ENCODE measurements around the gene REEP3. TPM values are rescaled to one million over a fixed set of nuclear protein-coding genes. Genes with fewer than 3 reads are reported as not detected.

The REEP3 gene
- polyA plus RNA-seq, 1 donor from 2014 or later, result 6.9 TPM

GRCh38 chr10:63534723-63535122 lies 13.5 kb downstream of the REEP3 start:
- no peaks in the 10 kb centered on the region for H3K9me3 ChIP-seq (ENCODE audit: low read length)

DNA sequence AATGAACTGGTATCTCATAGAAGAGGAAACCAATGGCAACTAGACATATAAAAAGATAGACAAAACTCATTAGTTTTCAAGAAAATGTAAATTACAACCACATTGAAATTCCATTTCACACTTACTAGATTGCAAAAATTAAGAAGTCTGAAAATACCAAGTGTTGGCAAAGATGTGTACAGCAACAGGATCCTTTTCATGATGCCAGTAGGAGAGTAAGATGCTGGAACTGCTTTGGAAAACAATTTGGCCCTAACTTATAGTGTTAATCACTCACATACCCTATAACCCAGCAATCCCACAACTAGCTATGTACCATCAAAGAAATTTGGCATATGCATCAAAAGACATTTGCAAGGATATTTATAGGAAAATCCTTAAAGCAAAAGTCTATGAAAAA lies 15.5 kb downstream of the REEP3 start:
- H3K79me2 ChIP-seq (replicated peaks; ENCODE audit: insufficient read depth, low read length), result peaks cover 43% of the 10 kb centered on the region
- no peaks in the 10 kb centered on the region for H4K20me1 ChIP-seq (ENCODE audit: insufficient read depth)
- no peak overlapping the region for H3K4me2 ChIP-seq (ENCODE audit: low read length)
- no peak for TF ChIP-seq TAF1 (IDR thresholded peaks at IDR 0.05; ENCODE audit: low read depth)
- TF ChIP-seq MXI1 (conservative IDR thresholded peaks at IDR 0.05; ENCODE audit: poor library complexity, severe bottlenecking), result no peak
- TF ChIP-seq RAD21 (conservative IDR thresholded peaks at IDR 0.05), result no peak
- TF ChIP-seq SMC3 (conservative IDR thresholded peaks at IDR 0.05; ENCODE audit: poor library complexity), result no peak
- TF ChIP-seq EP300 (conservative IDR thresholded peaks at IDR 0.05; ENCODE audit: poor library complexity, severe bottlenecking), result no peak
- TF ChIP-seq, protein P1, sequence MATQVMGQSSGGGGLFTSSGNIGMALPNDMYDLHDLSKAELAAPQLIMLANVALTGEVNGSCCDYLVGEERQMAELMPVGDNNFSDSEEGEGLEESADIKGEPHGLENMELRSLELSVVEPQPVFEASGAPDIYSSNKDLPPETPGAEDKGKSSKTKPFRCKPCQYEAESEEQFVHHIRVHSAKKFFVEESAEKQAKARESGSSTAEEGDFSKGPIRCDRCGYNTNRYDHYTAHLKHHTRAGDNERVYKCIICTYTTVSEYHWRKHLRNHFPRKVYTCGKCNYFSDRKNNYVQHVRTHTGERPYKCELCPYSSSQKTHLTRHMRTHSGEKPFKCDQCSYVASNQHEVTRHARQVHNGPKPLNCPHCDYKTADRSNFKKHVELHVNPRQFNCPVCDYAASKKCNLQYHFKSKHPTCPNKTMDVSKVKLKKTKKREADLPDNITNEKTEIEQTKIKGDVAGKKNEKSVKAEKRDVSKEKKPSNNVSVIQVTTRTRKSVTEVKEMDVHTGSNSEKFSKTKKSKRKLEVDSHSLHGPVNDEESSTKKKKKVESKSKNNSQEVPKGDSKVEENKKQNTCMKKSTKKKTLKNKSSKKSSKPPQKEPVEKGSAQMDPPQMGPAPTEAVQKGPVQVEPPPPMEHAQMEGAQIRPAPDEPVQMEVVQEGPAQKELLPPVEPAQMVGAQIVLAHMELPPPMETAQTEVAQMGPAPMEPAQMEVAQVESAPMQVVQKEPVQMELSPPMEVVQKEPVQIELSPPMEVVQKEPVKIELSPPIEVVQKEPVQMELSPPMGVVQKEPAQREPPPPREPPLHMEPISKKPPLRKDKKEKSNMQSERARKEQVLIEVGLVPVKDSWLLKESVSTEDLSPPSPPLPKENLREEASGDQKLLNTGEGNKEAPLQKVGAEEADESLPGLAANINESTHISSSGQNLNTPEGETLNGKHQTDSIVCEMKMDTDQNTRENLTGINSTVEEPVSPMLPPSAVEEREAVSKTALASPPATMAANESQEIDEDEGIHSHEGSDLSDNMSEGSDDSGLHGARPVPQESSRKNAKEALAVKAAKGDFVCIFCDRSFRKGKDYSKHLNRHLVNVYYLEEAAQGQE (IDR thresholded peaks at IDR 0.05; ENCODE audit: borderline replicate concordance), result no peak
- TF ChIP-seq, protein P2, sequence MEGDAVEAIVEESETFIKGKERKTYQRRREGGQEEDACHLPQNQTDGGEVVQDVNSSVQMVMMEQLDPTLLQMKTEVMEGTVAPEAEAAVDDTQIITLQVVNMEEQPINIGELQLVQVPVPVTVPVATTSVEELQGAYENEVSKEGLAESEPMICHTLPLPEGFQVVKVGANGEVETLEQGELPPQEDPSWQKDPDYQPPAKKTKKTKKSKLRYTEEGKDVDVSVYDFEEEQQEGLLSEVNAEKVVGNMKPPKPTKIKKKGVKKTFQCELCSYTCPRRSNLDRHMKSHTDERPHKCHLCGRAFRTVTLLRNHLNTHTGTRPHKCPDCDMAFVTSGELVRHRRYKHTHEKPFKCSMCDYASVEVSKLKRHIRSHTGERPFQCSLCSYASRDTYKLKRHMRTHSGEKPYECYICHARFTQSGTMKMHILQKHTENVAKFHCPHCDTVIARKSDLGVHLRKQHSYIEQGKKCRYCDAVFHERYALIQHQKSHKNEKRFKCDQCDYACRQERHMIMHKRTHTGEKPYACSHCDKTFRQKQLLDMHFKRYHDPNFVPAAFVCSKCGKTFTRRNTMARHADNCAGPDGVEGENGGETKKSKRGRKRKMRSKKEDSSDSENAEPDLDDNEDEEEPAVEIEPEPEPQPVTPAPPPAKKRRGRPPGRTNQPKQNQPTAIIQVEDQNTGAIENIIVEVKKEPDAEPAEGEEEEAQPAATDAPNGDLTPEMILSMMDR (IDR thresholded peaks at IDR 0.05; ENCODE audit: poor library complexity, severe bottlenecking), result no peak
- TF ChIP-seq EZH2 (IDR thresholded peaks at IDR 0.05; ENCODE audit: borderline replicate concordance, insufficient read depth, low read length, poor library complexity, severe bottlenecking), result no peak
- TF ChIP-seq POLR2AphosphoS5 (IDR thresholded peaks at IDR 0.05), result no peak
- no peaks in the 10 kb centered on the region for H3K36me3 ChIP-seq (ENCODE audit: insufficient read depth, low read length)
- no peaks in the 10 kb centered on the region for H3F3A ChIP-seq (ENCODE audit: insufficient read depth, low read length, poor library complexity, severe bottlenecking)
- no peak overlapping the region for H3K4me3 ChIP-seq (ENCODE audit: low read length)
- H3K9me3 ChIP-seq (ENCODE audit: low read length), result no peaks in the 10 kb centered on the region
- H3K9me2 ChIP-seq (ENCODE audit: insufficient read depth, low read length), result no peaks in the 10 kb centered on the region
- H3K27me3 ChIP-seq (ENCODE audit: insufficient read depth, low read depth, low read length), result no peaks in the 10 kb centered on the region
- H2AFZ ChIP-seq (ENCODE audit: low read depth, low read length), result no peak overlapping the region
- no peak overlapping the region for H3K9ac ChIP-seq (ENCODE audit: low read length)
- no peak overlapping the region for H3K27ac ChIP-seq (ENCODE audit: low read length)

More at GRCh38 chr10:63534723-63535122, 13.5 kb downstream of the REEP3 start:
- Histone ChIP-seq H3K27me3 (ENCODE audit: insufficient read depth, low read depth, low read length) (no peaks in the 10 kb centered on the region), H3K9me2 (ENCODE audit: insufficient read depth, low read length) (no peaks in the 10 kb centered on the region), H3F3A (ENCODE audit: insufficient read depth, low read length, poor library complexity, severe bottlenecking) (no peaks in the 10 kb centered on the region), H2AFZ (ENCODE audit: low read depth, low read length) (no peak overlapping the region), H3K4me3 (ENCODE audit: low read length) (no peak overlapping the region), H3K9ac (ENCODE audit: low read length) (no peak overlapping the region), H3K4me2 (ENCODE audit: low read length) (no peak overlapping the region), H3K36me3 (ENCODE audit: insufficient read depth, low read length) (no peaks in the 10 kb centered on the region), H3K27ac (ENCODE audit: low read length) (no peak overlapping the region), H3K79me2 (replicated peaks; ENCODE audit: insufficient read depth, low read length) (peaks cover 42% of the 10 kb centered on the region), H4K20me1 (ENCODE audit: insufficient read depth) (no peaks in the 10 kb centered on the region)
- TF ChIP-seq, protein P1 (IDR thresholded peaks at IDR 0.05; ENCODE audit: borderline replicate concordance), result no peak
- no peak for TF ChIP-seq RAD21 (conservative IDR thresholded peaks at IDR 0.05)
- no peak for TF ChIP-seq EP300 (conservative IDR thresholded peaks at IDR 0.05; ENCODE audit: poor library complexity, severe bottlenecking)
